K562 (cell line): ENCODE results near the gene TFCP2. TPM values are rescaled to one million over a fixed set of nuclear protein-coding genes. Genes with fewer than 3 reads are reported as not detected.

Experiments used
- ATAC-seq: fragments of 200-7000 bp; cut with Tn5 transposase; 3 replicates; pipeline ENCODE4 v1.9.1; 2020; ENCODE audit warnings: moderate library complexity
- BruUV-seq: library from RNA; stranded (reverse); fragments of 400-500 nt; replicated peaks from 2 replicates; lab custom pipeline; 2021; lab: Mats Ljungman, UMichigan
- CTCF ChIA-PET: fragments of 300-600 bp; formaldehyde crosslinking; extraction: SDS; loops from one replicate; lab custom pipeline; 2021; ENCODE audit warnings: low intra/inter-chr PET ratio; lab: Yijun Ruan, JAX
- POLR2A ChIA-PET: fragments of 300-600, 350-650 bp; sonication (Branson Sonifier 250); formaldehyde crosslinking; extraction: SDS; loops from one replicate; lab custom pipeline; 2021; ENCODE audit warnings: antibody characterized with exemption, inconsistent platforms; lab: Yijun Ruan, JAX
- DNase-seq, 4 experiments: peaks; one replicate each; pipeline versions ENCODE4 v3.0.0 to v3.0.0-alpha.2; 2011 to 2018; ENCODE audit warnings: low spot score in 3 of 4, mixed read lengths in 3 of 4; ENCODE audit errors: extremely low read depth in 1 of 4
- FAIRE-seq: peaks from 2 replicates; lab custom pipeline; 2011; peaks lifted over from hg19 to GRCh38; lab: Jason Lieb, UNC
- H2AFZ ChIP-seq: 2 replicates; pipeline ENCODE4 v1.6.0; 2011; ENCODE audit warnings: low read depth, low read length, control low read depth, inconsistent platforms
- H3K27ac ChIP-seq: fragments of 200-600 bp; 3 replicates; pipeline ENCODE4 v1.8.0; 2011; ENCODE audit warnings: low read depth, mild to moderate bottlenecking, control low read depth, inconsistent platforms, low read length, moderate library complexity, mixed read lengths; ENCODE audit errors: extremely low read depth
- H3K27me3 ChIP-seq, 2 experiments: fragments of 300-600 bp in 1 of 2; 2 replicates in 1 of 2; 3 replicates in 1 of 2; pipeline versions ENCODE4 v1.6.0 to v1.8.0; 2011; ENCODE audit warnings: inconsistent platforms in 2 of 2, low read length in 2 of 2, mild to moderate bottlenecking in 1 of 2, mixed read lengths in 1 of 2, moderate library complexity in 1 of 2; ENCODE audit not compliant: control insufficient read depth in 2 of 2, insufficient read depth in 2 of 2
- H3K36me3 ChIP-seq: fragments of 300-600 bp; 3 replicates; pipeline ENCODE4 v1.8.0; 2011; ENCODE audit warnings: mild to moderate bottlenecking, low read length, inconsistent platforms; ENCODE audit not compliant: control insufficient read depth, insufficient read depth
- H3K4me1 ChIP-seq, 2 experiments: fragments of 200-600 bp in 1 of 2; replicated peaks in 1 of 2; 2 replicates in 1 of 2; 3 replicates in 1 of 2; pipeline versions ENCODE4 v1.5.1 to v1.8.0; 2011; ENCODE audit warnings: inconsistent platforms in 2 of 2, low read length in 2 of 2, mild to moderate bottlenecking in 1 of 2, mixed read lengths in 1 of 2, moderate library complexity in 1 of 2; ENCODE audit not compliant: control insufficient read depth in 2 of 2, insufficient read depth in 2 of 2
- H3K4me2 ChIP-seq: 2 replicates; pipeline ENCODE4 v1.6.1; 2011; ENCODE audit warnings: low read length, control low read depth, inconsistent platforms, mixed read lengths; ENCODE audit not compliant: insufficient read depth
- H3K4me3 ChIP-seq: fragments of 200-600 bp; sonication (generic), shearing (Covaris generic); 2 replicates; pipeline ENCODE4 v1.5.1; 2016; ENCODE audit warnings: control low read depth, inconsistent platforms
- H3K79me2 ChIP-seq: fragments of 200-600 bp; 3 replicates; pipeline ENCODE4 v1.8.0; 2011; ENCODE audit warnings: low read length, inconsistent platforms; ENCODE audit not compliant: control insufficient read depth, insufficient read depth
- H3K9ac ChIP-seq, 2 experiments: 2 replicates each; pipeline versions ENCODE4 v1.6.0 to v1.6.1; 2011; ENCODE audit warnings: low read depth in 2 of 2, low read length in 2 of 2, control low read depth in 1 of 2, inconsistent platforms in 1 of 2, mild to moderate bottlenecking in 1 of 2, mixed read lengths in 1 of 2; ENCODE audit not compliant: insufficient read depth in 1 of 2
- H3K9me1 ChIP-seq: one replicate; pipeline ENCODE4 v1.6.0; 2011; ENCODE audit warnings: inconsistent platforms, mild to moderate bottlenecking, low read length, moderate library complexity; ENCODE audit not compliant: control insufficient read depth, insufficient read depth
- H3K9me3 ChIP-seq: replicated peaks from 2 replicates; pipeline ENCODE4 v1.5.1; 2011; ENCODE audit warnings: low read depth, low read length, inconsistent platforms; ENCODE audit not compliant: control insufficient read depth, insufficient read depth
- H4K20me1 ChIP-seq: replicated peaks from 2 replicates; pipeline ENCODE4 v1.6.1; 2011; ENCODE audit warnings: low read length, inconsistent platforms, mixed read lengths; ENCODE audit not compliant: control insufficient read depth, insufficient read depth
- CLOCK ChIP-seq: fragments of 250-450 bp; sonication (Bioruptor Pico); IDR thresholded peaks from 2 replicates; pipeline ENCODE4 v1.4.0; 2020; ENCODE audit warnings: mild to moderate bottlenecking, moderate library complexity, borderline replicate concordance
- CTBP1 ChIP-seq: fragments of 450-650 bp; IDR thresholded peaks from 2 replicates; pipeline ENCODE4 v1.6.1; 2016; ENCODE audit warnings: borderline replicate concordance
- NR1H2 ChIP-seq: sonication (generic); formaldehyde crosslinking; IDR thresholded peaks from 2 replicates; pipeline ENCODE4 v1.4.0; 2020; ENCODE audit warnings: mild to moderate bottlenecking, missing genetic modification reagents
- OTX1 ChIP-seq: fragments of 450-650 bp; formaldehyde crosslinking; IDR thresholded peaks from 2 replicates; pipeline ENCODE4 v1.4.0; 2022; ENCODE audit warnings: mild to moderate bottlenecking
- SAFB ChIP-seq: fragments of 200-400 bp; formaldehyde crosslinking; IDR thresholded peaks from 2 replicates; pipeline ENCODE4 v1.6.1; 2017; ENCODE audit warnings: low read depth, low read length, borderline replicate concordance
- STAT5A ChIP-seq: IDR thresholded peaks from 2 replicates; pipeline ENCODE4 v1.6.1; 2012; ENCODE audit warnings: low read length, inconsistent platforms, borderline replicate concordance
- TEAD1 ChIP-seq, 2 experiments: fragments of 450-650 bp in 1 of 2; sonication (generic) in 1 of 2; formaldehyde crosslinking; IDR thresholded peaks; 2 replicates each; pipeline versions ENCODE4 v1.4.0 to v1.8.0; 2020 to 2022; ENCODE audit warnings: mild to moderate bottlenecking in 2 of 2, missing genetic modification reagents in 1 of 2
- TRIM28 ChIP-seq: fragments of 450-650 bp; IDR thresholded peaks from 2 replicates; pipeline ENCODE4 v1.6.1; 2017
- USF1 ChIP-seq: sonication (generic); formaldehyde crosslinking; IDR thresholded peaks from 2 replicates; pipeline ENCODE4 v1.9.0; 2022; ENCODE audit warnings: mild to moderate bottlenecking, missing genetic modification reagents
- ZEB2 ChIP-seq: fragments of 450-650 bp; IDR thresholded peaks from 2 replicates; pipeline ENCODE4 v1.6.1; 2016
- ZNF165 ChIP-seq: fragments of 250-450 bp; sonication (Bioruptor Pico); IDR thresholded peaks from 2 replicates; pipeline ENCODE4 v1.4.0; 2020; ENCODE audit warnings: borderline replicate concordance
- ZNF592 ChIP-seq: fragments of 450-650 bp; IDR thresholded peaks from 2 replicates; pipeline ENCODE4 v1.6.1; 2017; ENCODE audit warnings: antibody characterized with exemption, mild to moderate bottlenecking
- WGBS: fragments of 100-300 bp; shearing (Covaris generic); methylation state at CpG from one replicate; pipeline ENCODE4 v1.1.6; 2016; ENCODE audit warnings: low coverage, mixed read lengths; ENCODE audit not compliant: insufficient coverage; ENCODE audit errors: missing lambda C conversion rate; 5-methylcytosine and 5-hydroxymethylcytosine counted together
- in situ Hi-C: fragments of 300-500 bp; cut with MboI; formaldehyde crosslinking; loops from 4 replicates; pipeline ENCODE4 v1.15.0; 2018; ENCODE audit warnings: inconsistent platforms, mixed read lengths
- intact Hi-C: fragments of 100-400 bp; cut with micrococcal nuclease; formaldehyde crosslinking; loops from 2 replicates; pipeline ENCODE4 v1.14.2; 2022
- polyA plus RNA-seq, 8 experiments: library from polyadenylated mRNA; depleted of rRNA in 4 of 8; stranded (reverse) in 5 of 8; unstranded in 3 of 8; fragments of >200 nt; fragmentation: Nextera tagmentation in 2 of 8; fragmentation: Illumina TruSeq in 1 of 8; extraction: Ambion mirVana in 2 of 8; extraction: Trizol in 1 of 8; gene quantifications; 2 replicates each; pipeline versions ENCODE4 v1.2.1 to v1.2.3, GENCODE V29; 2011 to 2014; ENCODE audit warnings: inconsistent platforms in 1 of 8, missing spikeins in 1 of 8
- total RNA-seq, 7 experiments: library from RNA; depleted of rRNA in 6 of 7; stranded (reverse); fragments of >200 nt in 6 of 7; fragmentation: Illumina TruSeq in 2 of 7; extraction: Trizol in 2 of 7; gene quantifications; 2 replicates each; pipeline versions ENCODE4 v1.2.1 to v1.2.3, GENCODE V29; 2011 to 2021; ENCODE audit warnings: low replicate concordance in 1 of 7
- TF ChIP-seq, protein P1 (sequence below): sonication (generic); formaldehyde crosslinking; IDR thresholded peaks from 2 replicates; pipeline ENCODE4 v1.8.1; 2022; ENCODE audit warnings: missing genetic modification reagents

TFCP2 gene
- total and polyA plus RNA-seq, 9 of the 15 experiments (the other 6 are each of a cell fraction or from before 2014, with no cell fraction given), result 8.0 to 38.9 (median 19.3) TPM

DNA sequence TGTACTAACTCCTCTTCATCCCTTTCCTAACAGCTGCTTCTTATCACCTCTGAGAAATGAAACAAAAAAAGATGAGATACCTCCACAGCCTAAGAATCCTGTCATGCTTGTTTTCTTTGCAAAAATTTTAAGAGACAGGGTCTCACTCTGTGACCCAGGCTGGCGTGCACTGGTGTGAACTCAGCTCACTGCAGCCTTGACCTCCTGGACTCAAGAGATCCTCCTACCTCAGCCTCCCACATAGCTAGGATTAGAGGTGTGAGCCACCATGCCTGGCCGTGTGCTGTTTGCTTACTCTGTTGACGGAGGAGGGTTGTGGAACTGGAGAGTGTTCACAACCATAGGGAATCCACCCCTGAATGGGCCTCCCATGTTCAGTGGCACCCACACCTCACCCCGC lies 105.7 kb downstream of the TFCP2 start:
- BruUV-seq, result no TSS peak
- H3K36me3 ChIP-seq, result peaks cover 61% of the 10 kb centered on the region
- TF ChIP-seq NR1H2 (CRISPR knock-in tag) (no peak), TEAD1 (CRISPR knock-in tag; IDR thresholded peaks at IDR 0.05) (no peak), USF1 (no peak), CLOCK (CRISPR knock-in tag) (no peak), STAT5A (no peak), OTX1 (CRISPR knock-in tag) (no peak), TRIM28 (no peak), SAFB (no peak), ZNF165 (CRISPR knock-in tag) (no peak), CTBP1 (no peak), ZNF592 (no peak), ZEB2 (no peak)
- TF ChIP-seq, protein P1, sequence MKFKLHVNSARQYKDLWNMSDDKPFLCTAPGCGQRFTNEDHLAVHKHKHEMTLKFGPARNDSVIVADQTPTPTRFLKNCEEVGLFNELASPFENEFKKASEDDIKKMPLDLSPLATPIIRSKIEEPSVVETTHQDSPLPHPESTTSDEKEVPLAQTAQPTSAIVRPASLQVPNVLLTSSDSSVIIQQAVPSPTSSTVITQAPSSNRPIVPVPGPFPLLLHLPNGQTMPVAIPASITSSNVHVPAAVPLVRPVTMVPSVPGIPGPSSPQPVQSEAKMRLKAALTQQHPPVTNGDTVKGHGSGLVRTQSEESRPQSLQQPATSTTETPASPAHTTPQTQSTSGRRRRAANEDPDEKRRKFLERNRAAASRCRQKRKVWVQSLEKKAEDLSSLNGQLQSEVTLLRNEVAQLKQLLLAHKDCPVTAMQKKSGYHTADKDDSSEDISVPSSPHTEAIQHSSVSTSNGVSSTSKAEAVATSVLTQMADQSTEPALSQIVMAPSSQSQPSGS (CRISPR knock-in tag), result no peak

More for the DNA sequence above, 105.7 kb downstream of the TFCP2 start:
- no peak overlapping the region for H2AFZ ChIP-seq
- no peaks in the 10 kb centered on the region for H3K79me2 ChIP-seq
- H4K20me1 ChIP-seq, result no peaks in the 10 kb centered on the region; the same call in 1 of the 2 replicates
- no peaks in the 10 kb centered on the region for H3K9me3 ChIP-seq
- H3K9ac ChIP-seq, result peak overlapping the region in 1 of 2 experiments; percentile 65; a peak in 2 of 4 replicates
- no peak overlapping the region for H3K4me3 ChIP-seq
- WGBS, result 78% methylated on average over 4 of the region's 4 CpGs
- no peaks in the 10 kb centered on the region for H3K9me1 ChIP-seq
- H3K27me3 ChIP-seq, result no peaks in the 10 kb centered on the region
- CTCF ChIA-PET, result no interaction called here
- H3K4me2 ChIP-seq, result no peak overlapping the region
- DNase-seq (no peak), FAIRE-seq (no peak), ATAC-seq (no peak)
- POLR2A ChIA-PET, result interaction anchor here (0.9 to 4.1 kb wide), 3 partner anchors 11 to 283 kb away, joined by 3 to 25 read pairs (median 6); partner anchors contain the start of gene CSRNP2
- H3K4me1 ChIP-seq, result peaks cover 7 to 14% of the 10 kb centered on the region in 2 experiments; a peak in 3 of 5 replicates
- no peak overlapping the region for H3K27ac ChIP-seq
- in situ Hi-C loops (no loop called here), intact Hi-C loops (no loop called here)
